Measurements from ENCODE around the gene AGTR2.
"Not testable (repeated sequence)": the region's sequence is repeated elsewhere in the genome, so short reads cannot be mapped to it uniquely, and the experiment has no call there.

The AGTR2 gene

DNA sequence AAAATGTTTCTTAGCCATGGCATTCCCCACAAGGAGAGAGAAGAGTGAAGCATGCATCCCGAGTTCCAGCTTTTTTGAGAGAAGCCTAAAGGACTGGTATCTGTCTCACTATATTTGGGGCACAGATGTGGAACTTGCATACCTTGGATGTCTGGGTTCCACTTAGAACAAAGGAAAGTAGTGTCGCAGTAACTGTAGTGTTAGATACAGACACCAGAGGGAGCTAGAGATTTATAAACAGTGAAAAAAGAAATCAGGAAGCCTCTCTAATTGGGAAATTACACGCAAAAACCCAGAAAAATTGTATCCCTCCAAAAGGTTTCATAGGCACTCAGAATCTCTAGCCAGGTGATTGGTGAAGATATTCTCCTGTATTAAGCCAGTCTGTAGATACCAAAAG is 34.4 kb downstream of the AGTR2 start:
- CTCF ChIA-PET, result interaction anchor here (0.6 to 1.0 kb wide), 12 partner anchors 8 to 1158 kb away, joined by 3 to 5 read pairs (median 3); no protein-coding TSS in a partner anchor

DNA sequence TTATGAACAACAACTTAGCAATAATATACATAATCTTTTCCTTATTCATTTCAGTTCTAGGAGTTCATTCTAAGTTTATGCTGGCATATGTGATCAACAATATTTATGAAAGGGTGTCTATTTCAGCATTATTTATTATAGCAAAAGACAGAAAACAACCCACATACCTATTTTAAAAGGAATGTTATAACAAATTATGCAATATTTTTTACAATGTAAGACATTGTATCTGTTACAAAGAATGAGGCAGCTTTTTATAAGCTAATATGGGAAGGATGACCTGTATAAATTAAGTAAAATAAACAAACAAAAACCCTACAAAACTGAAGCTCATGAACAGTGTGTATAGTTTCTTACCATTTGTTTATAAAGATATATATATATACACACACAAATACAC is 42.7 kb downstream of the AGTR2 start:
- no peak overlapping the region for H3K4me3 ChIP-seq (ENCODE audit: low read depth, low read length)
- no peaks in the 10 kb centered on the region for H3K36me3 ChIP-seq (ENCODE audit: control insufficient read depth in 2 of 2, insufficient read depth in 1 of 2, low read length in 2 of 2)
- TF ChIP-seq ZNF664 (tag by site-specific recombination; IDR thresholded peaks at IDR 0.05), result no peak
- no peaks in the 10 kb centered on the region; the same call in 1 of the 2 replicates for H3K9me3 ChIP-seq (ENCODE audit: control insufficient read depth, insufficient read depth, low read depth, low read length)
- no peak overlapping the region for H3K27ac ChIP-seq (ENCODE audit: extremely low read depth, low read depth, low read length)
- H3K4me1 ChIP-seq (ENCODE audit: control insufficient read depth, insufficient read depth, low read length), result no peaks in the 10 kb centered on the region
- ChIA-PET CTCF (interaction anchor here (0.5 to 0.6 kb wide), 2 partner anchors 10 to 110 kb away, joined by 3 read pairs; no protein-coding TSS in a partner anchor), POLR2A (no interaction called here)

More for the DNA sequence above, 34.4 kb downstream of the AGTR2 start:
- Histone ChIP-seq H3K36me3 (ENCODE audit: control insufficient read depth in 2 of 2, insufficient read depth in 1 of 2, low read length in 2 of 2) (no peaks in the 10 kb centered on the region), H3K4me3 (ENCODE audit: low read depth, low read length) (no peak overlapping the region), H3K9me3 (ENCODE audit: control insufficient read depth, insufficient read depth, low read depth, low read length) (no peaks in the 10 kb centered on the region), H3K4me1 (ENCODE audit: control insufficient read depth, insufficient read depth, low read length) (no peaks in the 10 kb centered on the region), H3K27ac (ENCODE audit: extremely low read depth, low read depth, low read length) (no peak overlapping the region)
- TF ChIP-seq ZNF654 (tag by site-specific recombination; IDR thresholded peaks at IDR 0.05; ENCODE audit: low read depth), result peak; percentile 86
- no peak for TF ChIP-seq HOXC10 (CRISPR knock-in tag; IDR thresholded peaks at IDR 0.05)
- TF ChIP-seq, protein P1, sequence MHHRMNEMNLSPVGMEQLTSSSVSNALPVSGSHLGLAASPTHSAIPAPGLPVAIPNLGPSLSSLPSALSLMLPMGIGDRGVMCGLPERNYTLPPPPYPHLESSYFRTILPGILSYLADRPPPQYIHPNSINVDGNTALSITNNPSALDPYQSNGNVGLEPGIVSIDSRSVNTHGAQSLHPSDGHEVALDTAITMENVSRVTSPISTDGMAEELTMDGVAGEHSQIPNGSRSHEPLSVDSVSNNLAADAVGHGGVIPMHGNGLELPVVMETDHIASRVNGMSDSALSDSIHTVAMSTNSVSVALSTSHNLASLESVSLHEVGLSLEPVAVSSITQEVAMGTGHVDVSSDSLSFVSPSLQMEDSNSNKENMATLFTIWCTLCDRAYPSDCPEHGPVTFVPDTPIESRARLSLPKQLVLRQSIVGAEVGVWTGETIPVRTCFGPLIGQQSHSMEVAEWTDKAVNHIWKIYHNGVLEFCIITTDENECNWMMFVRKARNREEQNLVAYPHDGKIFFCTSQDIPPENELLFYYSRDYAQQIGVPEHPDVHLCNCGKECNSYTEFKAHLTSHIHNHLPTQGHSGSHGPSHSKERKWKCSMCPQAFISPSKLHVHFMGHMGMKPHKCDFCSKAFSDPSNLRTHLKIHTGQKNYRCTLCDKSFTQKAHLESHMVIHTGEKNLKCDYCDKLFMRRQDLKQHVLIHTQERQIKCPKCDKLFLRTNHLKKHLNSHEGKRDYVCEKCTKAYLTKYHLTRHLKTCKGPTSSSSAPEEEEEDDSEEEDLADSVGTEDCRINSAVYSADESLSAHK (tag by site-specific recombination; IDR thresholded peaks at IDR 0.05), result no peak
- TF ChIP-seq, protein P2, sequence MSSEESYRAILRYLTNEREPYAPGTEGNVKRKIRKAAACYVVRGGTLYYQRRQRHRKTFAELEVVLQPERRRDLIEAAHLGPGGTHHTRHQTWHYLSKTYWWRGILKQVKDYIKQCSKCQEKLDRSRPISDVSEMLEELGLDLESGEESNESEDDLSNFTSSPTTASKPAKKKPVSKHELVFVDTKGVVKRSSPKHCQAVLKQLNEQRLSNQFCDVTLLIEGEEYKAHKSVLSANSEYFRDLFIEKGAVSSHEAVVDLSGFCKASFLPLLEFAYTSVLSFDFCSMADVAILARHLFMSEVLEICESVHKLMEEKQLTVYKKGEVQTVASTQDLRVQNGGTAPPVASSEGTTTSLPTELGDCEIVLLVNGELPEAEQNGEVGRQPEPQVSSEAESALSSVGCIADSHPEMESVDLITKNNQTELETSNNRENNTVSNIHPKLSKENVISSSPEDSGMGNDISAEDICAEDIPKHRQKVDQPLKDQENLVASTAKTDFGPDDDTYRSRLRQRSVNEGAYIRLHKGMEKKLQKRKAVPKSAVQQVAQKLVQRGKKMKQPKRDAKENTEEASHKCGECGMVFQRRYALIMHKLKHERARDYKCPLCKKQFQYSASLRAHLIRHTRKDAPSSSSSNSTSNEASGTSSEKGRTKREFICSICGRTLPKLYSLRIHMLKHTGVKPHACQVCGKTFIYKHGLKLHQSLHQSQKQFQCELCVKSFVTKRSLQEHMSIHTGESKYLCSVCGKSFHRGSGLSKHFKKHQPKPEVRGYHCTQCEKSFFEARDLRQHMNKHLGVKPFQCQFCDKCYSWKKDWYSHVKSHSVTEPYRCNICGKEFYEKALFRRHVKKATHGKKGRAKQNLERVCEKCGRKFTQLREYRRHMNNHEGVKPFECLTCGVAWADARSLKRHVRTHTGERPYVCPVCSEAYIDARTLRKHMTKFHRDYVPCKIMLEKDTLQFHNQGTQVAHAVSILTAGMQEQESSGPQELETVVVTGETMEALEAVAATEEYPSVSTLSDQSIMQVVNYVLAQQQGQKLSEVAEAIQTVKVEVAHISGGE (tag by site-specific recombination; conservative IDR thresholded peaks at IDR 0.05; ENCODE audit: low read depth), result no peak
- POLR2A ChIA-PET, result no interaction called here

DNA sequence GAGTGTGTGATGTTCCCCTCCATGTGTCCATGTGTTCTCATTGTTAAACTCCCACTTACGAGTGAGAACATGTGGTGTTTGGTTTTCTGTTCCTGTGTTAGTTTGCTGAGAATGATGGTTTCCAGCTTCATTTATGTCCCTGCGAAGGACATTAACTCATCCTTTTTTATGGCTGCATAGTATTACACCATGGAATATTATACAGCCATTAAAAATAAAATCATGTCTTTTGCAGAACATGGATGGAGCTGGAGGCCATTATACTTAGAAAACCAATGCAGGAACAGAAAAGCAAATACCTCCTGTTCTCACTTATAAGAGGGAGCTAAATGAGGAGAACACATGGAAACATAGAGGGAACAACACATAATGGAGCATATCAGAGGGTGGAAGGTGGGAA is 46.5 kb downstream of the AGTR2 start:
- H3K9me3 ChIP-seq (ENCODE audit: control insufficient read depth, insufficient read depth, low read depth, low read length); H3K36me3 ChIP-seq (ENCODE audit: control insufficient read depth in 2 of 2, insufficient read depth in 1 of 2, low read length in 2 of 2); H3K4me3 ChIP-seq (ENCODE audit: low read depth, low read length); POLR2A ChIA-PET; H3K4me1 ChIP-seq (ENCODE audit: control insufficient read depth, insufficient read depth, low read length); H3K27ac ChIP-seq (ENCODE audit: extremely low read depth, low read depth, low read length): not testable (repeated sequence)
- TF ChIP-seq ZNF146 (tag by site-specific recombination; IDR thresholded peaks at IDR 0.05), result peak; percentile 100
- TF ChIP-seq, protein P3, sequence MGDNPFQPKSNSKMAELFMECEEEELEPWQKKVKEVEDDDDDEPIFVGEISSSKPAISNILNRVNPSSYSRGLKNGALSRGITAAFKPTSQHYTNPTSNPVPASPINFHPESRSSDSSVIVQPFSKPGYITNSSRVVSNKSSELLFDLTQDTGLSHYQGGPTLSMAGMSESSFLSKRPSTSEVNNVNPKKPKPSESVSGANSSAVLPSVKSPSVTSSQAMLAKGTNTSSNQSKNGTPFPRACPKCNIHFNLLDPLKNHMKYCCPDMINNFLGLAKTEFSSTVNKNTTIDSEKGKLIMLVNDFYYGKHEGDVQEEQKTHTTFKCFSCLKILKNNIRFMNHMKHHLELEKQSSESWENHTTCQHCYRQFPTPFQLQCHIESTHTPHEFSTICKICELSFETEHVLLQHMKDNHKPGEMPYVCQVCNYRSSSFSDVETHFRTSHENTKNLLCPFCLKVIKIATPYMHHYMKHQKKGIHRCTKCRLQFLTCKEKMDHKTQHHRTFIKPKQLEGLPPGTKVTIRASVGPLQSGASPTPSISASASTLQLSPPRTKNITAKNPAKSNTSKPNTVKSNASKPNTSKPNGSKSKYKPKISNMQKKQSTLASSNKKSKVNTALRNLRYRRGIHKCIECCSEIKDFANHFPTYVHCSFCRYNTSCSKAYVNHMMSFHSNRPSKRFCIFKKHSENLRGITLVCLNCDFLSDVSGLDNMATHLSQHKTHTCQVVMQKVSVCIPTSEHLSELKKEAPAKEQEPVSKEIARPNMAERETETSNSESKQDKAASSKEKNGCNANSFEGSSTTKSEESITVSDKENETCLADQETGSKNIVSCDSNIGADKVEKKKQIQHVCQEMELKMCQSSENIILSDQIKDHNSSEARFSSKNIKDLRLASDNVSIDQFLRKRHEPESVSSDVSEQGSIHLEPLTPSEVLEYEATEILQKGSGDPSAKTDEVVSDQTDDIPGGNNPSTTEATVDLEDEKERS (tag by site-specific recombination; IDR thresholded peaks at IDR 0.05), result peak; percentile 75; the same call in 1 of the 2 replicates
- TF ChIP-seq, protein P4, sequence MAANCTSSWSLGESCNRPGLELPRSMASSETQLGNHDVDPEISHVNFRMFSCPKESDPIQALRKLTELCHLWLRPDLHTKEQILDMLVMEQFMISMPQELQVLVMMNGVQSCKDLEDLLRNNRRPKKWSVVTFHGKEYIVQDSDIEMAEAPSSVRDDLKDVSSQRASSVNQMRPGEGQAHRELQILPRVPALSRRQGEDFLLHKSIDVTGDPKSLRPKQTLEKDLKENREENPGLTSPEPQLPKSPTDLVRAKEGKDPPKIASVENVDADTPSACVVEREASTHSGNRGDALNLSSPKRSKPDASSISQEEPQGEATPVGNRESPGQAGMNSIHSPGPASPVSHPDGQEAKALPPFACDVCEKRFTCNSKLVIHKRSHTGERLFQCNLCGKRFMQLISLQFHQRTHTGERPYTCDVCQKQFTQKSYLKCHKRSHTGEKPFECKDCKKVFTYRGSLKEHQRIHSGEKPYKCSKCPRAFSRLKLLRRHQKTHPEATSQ (tag by site-specific recombination; IDR thresholded peaks at IDR 0.05), result 0 out of 2 replicates have a peak, but pooled peaks have one; percentile 56
- CTCF ChIA-PET, result interaction anchor here (0.9 kb wide), 1 partner anchor 12 kb away, joined by 3 read pairs; no protein-coding TSS in a partner anchor
